Measurements from ENCODE around the gene XPNPEP1. TPM values are rescaled to one million over a fixed set of nuclear protein-coding genes. Genes with fewer than 3 reads are reported as not detected.
A peak's percentile ranks its signal among the peaks of the same experiment; 100 is the strongest.
"Not testable (repeated sequence)": the region's sequence is repeated elsewhere in the genome, so short reads cannot be mapped to it uniquely, and the experiment has no call there.

The XPNPEP1 gene
- polyA plus RNA-seq, 6 donors from 2014 or later: 16.0 to 27.1 (median 19.5) TPM

DNA sequence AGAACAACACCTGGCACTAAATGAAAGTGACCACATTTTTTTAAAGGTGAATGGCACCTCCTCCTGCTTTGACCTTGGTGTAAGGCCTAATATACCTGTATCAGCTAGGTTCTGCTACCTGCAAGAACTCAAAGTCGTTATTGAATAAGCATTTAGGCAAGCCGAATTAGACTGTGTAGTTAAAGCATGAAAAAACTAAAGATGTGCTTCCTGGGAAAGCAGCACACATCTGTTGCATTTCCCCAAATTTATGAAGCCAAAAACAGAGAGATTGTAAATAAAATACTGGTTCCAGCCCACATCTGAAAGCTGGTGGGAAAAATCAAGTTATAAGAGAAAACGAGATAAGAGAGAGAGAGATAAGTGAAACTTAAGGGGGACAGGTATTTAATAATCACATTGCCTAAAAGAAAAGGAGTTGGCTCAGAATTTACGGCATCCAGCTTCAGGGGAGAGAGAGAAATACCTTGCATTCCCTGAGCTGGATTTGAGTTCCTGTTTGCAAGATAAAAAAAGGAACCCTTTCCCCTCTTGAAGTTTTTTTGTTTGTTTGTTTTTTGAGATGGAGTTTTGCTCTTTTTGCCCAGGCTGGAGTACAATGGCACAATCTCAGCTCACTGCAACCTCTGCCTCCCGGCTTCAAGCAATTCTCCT, 1.8 kb upstream of the XPNPEP1 start:
- Mint-ChIP-seq H3K36me3 (no peaks in the 10 kb centered on the region), H3K9me3 (no peaks in the 10 kb centered on the region), H3K27ac (peak overlapping the region in 1 of 6 donors; percentile 76), H3K27me3 (no peaks in the 10 kb centered on the region), H3K4me3 (peak overlapping the region in 4 of 8 donors; percentile 65 to 88 (median 77)), H3K4me1 (peaks cover 25 to 39% (median 37%) of the 10 kb centered on the region in 3 donors)
- DNase-seq (no peak), ATAC-seq (ENCODE audit: low read depth in 2 of 2) (no peak)

DNA sequence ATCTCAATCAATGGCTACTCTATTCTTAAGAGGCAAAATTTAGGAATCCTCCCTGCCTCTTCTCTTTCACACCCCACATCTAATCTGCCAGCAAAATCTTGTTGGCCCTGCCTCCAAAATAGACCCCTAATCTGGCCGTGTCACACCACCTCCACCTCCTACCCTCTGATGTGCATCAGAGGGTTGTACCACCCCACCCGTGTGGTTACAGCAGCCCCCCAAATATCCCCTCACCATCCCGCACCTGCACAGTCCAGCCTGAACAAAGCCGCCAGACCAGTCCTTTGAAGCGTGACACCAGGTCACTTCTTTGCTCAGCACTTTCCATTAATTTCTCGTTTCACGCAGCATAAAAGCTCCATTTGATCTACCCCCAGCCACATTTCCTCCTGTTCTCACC, 776 bp upstream of the XPNPEP1 start:
- peak overlapping the region; percentile 65 to 88 (median 85) for H3K4me3 Mint-ChIP-seq
- no peaks in the 10 kb centered on the region for H3K27me3 Mint-ChIP-seq
- H3K4me1 Mint-ChIP-seq: peaks cover 28 to 42% (median 41%) of the 10 kb centered on the region in 3 donors
- no peak for ATAC-seq (ENCODE audit: low read depth in 2 of 2)
- H3K27ac Mint-ChIP-seq: peak overlapping the region; percentile 59 to 91 (median 80)
- no peaks in the 10 kb centered on the region for H3K36me3 Mint-ChIP-seq
- no peak for DNase-seq
- H3K9me3 Mint-ChIP-seq: no peaks in the 10 kb centered on the region

DNA sequence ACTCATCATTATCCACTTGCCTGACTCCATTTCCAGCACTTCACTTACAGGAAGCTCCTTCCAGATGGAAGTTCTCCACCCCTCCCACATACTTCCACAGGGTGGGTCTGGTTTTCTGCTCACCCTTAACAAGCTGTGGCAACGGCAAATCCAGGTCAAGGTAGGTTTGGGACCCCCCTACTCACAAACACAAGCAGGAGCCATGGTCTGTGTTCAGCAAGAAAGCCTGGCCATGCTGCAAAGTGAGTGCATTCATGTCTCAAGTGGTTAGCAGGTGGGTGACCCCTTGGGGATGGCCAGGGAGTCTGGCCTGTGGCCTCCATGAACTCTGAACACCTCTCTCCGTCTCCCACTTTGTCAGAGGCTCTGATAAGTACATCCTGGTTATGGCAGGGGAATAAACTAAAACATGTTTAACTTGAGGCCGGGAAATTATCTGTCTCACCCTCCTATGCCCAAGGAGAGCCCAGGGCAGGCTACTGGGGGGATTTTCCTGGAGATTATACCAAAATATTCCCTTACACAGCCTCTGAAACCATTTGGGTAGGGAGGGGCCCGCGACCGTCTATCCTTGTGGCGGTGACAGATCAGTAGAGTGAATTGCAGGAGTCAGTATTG, 844 bp downstream of the XPNPEP1 start:
- ATAC-seq (ENCODE audit: low read depth in 2 of 2): no peak
- no peaks in the 10 kb centered on the region for H3K27me3 Mint-ChIP-seq
- H3K27ac Mint-ChIP-seq: peak overlapping the region; percentile 76 to 95 (median 94)
- H3K9me3 Mint-ChIP-seq: peaks cover 0 to 4% (median 0%) of the 10 kb centered on the region in 7 donors
- H3K4me3 Mint-ChIP-seq: peak overlapping the region; percentile 65 to 94 (median 92)
- no peak for DNase-seq
- no peaks in the 10 kb centered on the region for H3K36me3 Mint-ChIP-seq
- peaks cover 36 to 55% (median 52%) of the 10 kb centered on the region in 3 donors for H3K4me1 Mint-ChIP-seq

DNA sequence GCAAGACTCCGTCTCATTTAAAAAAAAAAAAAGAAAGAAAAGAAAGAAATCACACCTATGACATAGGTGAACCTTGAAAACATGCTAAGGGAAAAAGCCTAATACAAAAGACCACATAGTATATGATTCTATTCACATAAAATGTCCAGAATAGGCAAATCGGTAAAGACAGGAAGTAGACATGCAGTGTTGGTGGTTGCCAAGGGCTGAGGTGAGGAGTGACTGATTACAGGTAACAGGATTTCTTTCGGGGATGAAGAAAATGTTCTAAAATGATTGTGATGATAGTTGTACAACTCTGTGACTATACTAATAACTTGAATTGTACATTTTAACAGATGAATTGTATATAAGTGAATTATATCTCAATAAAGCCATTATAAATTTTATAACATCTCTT, 3.3 kb downstream of the XPNPEP1 start:
- Mint-ChIP-seq H3K4me1 (peaks cover 56 to 80% (median 70%) of the 10 kb centered on the region in 3 donors), H3K4me3 (peak overlapping the region in 1 of 8 donors; percentile 55), H3K27me3 (no peaks in the 10 kb centered on the region), H3K27ac (peak overlapping the region in 3 of 6 donors; percentile 51 to 90 (median 76)), H3K36me3 (peaks cover 0 to 1% of the 10 kb centered on the region in 2 donors), H3K9me3 (peaks cover 0 to 4% (median 0%) of the 10 kb centered on the region in 7 donors)
- DNase-seq (no peak), ATAC-seq (ENCODE audit: low read depth in 2 of 2) (no peak)

DNA sequence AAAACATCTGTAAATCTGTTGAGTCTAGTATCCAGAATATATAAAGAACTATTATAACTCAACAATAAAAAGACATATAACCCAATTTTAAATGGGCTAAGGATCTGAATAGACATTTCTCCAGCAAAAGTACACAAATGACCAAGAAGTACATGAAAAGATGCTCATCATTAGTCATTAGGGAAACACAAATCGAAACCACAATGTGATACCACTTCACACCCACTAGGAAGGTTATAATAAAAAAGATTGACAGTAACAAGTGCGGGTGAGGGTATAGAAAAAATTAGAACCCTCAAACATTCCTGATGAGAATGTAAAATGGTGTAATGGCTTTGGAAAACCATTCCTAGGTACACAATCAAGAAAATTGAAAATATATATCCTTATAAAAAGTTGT, 4.1 kb downstream of the XPNPEP1 start:
- ATAC-seq (ENCODE audit: low read depth in 2 of 2) (no peak), DNase-seq (no peak)
- peaks cover 0 to 4% (median 0%) of the 10 kb centered on the region in 7 donors for H3K9me3 Mint-ChIP-seq
- H3K4me3 Mint-ChIP-seq: no peak overlapping the region
- peak overlapping the region in 1 of 6 donors; percentile 76 for H3K27ac Mint-ChIP-seq
- no peaks in the 10 kb centered on the region for H3K27me3 Mint-ChIP-seq
- H3K36me3 Mint-ChIP-seq: peaks cover 0 to 6% of the 10 kb centered on the region in 2 donors
- H3K4me1 Mint-ChIP-seq: peaks cover 54 to 79% (median 70%) of the 10 kb centered on the region in 3 donors

DNA sequence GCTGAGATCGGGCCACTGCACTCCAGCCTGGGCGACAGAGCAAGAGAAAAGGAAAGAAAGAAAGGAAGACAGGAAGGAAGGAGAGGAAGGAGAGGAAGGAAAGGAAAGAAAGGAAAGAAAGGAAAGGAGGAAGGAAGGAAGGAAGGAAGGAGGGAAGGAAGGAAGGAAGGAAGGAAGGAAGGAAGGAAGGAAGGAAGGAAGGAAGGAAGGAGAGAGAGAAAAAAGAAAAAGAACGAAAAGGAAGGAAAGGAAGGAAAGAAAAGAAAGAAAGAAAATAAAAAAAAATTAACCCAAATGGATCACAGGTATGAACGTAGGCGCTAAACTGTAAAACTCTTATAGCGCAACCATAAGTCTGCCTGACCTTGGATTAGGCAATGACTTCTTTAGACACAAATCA, 4.6 kb downstream of the XPNPEP1 start:
- not testable (repeated sequence) for H3K9me3 Mint-ChIP-seq; DNase-seq; H3K4me3 Mint-ChIP-seq; H3K36me3 Mint-ChIP-seq; H3K27me3 Mint-ChIP-seq; ATAC-seq (ENCODE audit: low read depth in 2 of 2)
- H3K4me1 Mint-ChIP-seq: peaks cover 54 to 74% (median 70%) of the 10 kb centered on the region in 3 donors
- peak overlapping the region in 4 of 6 donors; percentile 36 to 91 (median 69) for H3K27ac Mint-ChIP-seq

DNA sequence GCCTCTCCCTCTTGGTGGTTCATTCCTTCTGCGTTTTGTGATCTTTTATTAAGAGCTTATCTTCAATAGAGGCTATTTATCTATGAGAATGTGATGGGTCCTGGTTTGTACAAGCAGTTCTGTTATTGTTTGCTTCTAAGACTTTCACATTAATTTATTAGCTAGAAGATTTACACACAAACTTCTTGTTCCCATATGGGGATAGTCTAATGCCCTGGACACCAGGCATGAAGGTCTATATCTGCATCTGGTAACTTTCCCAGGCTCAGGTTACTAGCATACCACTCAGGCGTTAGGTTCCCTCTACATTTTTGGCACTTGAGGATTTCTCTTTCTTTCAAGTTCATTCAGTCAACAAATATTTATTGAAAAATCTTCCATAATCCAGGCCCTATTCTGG, 7.7 kb downstream of the XPNPEP1 start:
- Mint-ChIP-seq H3K4me3 (peak overlapping the region in 2 of 8 donors; percentile 3 to 4), H3K4me1 (peaks cover 67 to 76% (median 74%) of the 10 kb centered on the region in 3 donors), H3K9me3 (peaks cover 0 to 9% (median 0%) of the 10 kb centered on the region in 7 donors), H3K27ac (peak overlapping the region in 2 of 6 donors; percentile 29 to 84), H3K36me3 (peaks cover 0 to 14% of the 10 kb centered on the region in 2 donors), H3K27me3 (no peaks in the 10 kb centered on the region)
- DNase-seq (no peak), ATAC-seq (ENCODE audit: low read depth in 2 of 2) (no peak)

DNA sequence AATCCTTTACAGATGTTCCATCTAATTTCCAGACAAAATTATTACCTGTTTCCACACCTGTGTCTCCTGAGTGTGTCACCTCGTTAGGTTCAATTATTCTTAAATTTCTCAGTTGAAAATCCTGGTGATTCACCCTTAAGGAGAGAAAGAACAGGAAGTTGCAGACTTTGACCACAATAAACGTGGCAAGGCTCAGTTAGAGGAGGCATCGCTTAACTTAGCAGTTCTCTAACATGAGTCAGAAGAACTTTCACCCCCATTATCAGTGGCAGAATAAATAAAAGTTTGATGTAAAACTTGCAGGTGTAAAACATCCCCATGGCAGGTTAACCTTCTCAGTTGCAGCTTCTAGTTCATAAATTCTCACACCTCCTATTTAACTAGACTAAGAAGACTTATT, 8.3 kb downstream of the XPNPEP1 start:
- peaks cover 65 to 76% (median 76%) of the 10 kb centered on the region in 3 donors for H3K4me1 Mint-ChIP-seq
- peak overlapping the region in 2 of 6 donors; percentile 29 to 30 for H3K27ac Mint-ChIP-seq
- DNase-seq (no peak), ATAC-seq (ENCODE audit: low read depth in 2 of 2) (no peak)
- H3K4me3 Mint-ChIP-seq: peak overlapping the region in 1 of 8 donors; percentile 3
- no peaks in the 10 kb centered on the region for H3K27me3 Mint-ChIP-seq
- peaks cover 0 to 9% (median 0%) of the 10 kb centered on the region in 7 donors for H3K9me3 Mint-ChIP-seq
- H3K36me3 Mint-ChIP-seq: peaks cover 0 to 14% of the 10 kb centered on the region in 2 donors

DNA sequence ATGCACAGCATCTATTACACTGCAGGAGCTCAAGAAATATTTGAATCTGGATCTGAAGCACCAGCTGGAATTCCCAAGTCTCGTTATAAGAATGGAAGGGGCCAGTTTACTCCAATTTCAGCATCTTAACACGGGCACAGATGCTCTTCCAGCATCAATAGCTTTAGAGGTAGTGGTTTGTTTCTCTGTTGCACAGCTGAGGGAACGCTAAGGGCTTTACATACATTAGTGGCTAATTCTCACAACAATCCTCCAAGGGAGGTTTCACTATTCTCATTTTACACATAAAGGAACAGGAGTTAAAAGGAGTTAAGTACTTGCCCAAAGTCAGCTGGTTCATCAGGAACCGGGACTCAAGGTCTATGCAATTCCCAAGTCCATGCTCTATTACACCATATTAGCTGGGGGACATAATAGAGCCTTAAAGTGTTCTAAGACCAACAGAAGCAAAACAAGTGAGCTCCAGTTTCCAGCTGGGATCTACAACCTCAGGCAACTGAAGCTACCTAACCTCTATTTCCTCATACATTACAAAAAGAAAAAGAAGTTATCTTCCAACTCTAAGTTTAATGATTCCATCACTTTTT, 9.9 kb downstream of the XPNPEP1 start:
- Mint-ChIP-seq H3K27ac (peak overlapping the region in 2 of 6 donors; percentile 76), H3K9me3 (peaks cover 0 to 5% (median 0%) of the 10 kb centered on the region in 7 donors), H3K27me3 (no peaks in the 10 kb centered on the region), H3K4me3 (no peak overlapping the region), H3K36me3 (peaks cover 0 to 14% of the 10 kb centered on the region in 2 donors), H3K4me1 (peaks cover 62 to 73% (median 71%) of the 10 kb centered on the region in 3 donors)
- DNase-seq (no peak), ATAC-seq (ENCODE audit: low read depth in 2 of 2) (no peak)

DNA sequence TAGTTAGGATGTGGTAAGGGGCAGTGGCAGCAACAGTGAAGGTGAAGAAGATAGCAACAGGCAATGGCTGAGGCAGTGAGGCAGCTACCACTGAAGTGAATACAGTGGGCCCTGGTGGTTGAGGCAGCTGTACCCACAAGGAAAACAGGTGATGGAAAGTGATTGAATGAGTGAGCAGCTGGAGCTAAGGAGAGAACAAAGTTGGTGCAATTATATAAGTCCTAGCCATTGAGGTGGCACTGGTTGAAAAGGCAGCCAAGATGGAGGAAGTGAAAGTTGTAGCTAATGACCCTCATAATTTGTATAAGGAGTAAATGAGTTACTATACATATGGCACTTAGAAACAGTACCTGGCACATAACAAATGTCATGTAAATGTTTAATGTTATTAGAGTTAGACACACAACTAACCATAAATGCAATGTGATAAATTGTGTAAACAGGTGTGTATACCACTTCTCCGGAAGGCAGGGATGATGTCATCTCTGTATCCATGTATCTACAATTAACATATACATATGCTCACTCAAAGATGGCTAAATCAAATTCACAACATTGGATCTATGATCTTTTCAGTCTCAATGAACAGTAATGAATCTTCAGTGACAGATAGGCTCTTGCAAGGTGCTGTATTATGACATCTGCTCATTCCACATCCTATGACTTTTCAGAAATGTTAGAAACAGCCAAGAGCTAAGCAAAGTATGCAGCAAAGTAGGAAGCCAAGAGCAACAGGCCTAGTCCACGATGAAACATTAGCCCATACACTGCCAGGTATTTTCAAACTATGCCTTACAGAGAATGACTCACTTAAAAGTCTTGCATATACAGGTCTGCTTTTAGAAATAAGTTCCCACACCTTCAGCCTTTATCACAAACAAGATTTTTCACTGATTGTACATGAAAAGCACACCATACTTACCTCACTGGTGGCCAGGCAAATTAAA, 10.7 kb downstream of the XPNPEP1 start:
- H3K4me3 Mint-ChIP-seq: peak overlapping the region in 7 of 8 donors; percentile 4 to 59 (median 24)
- peaks cover 0 to 5% (median 0%) of the 10 kb centered on the region in 7 donors for H3K9me3 Mint-ChIP-seq
- peak overlapping the region; percentile 22 to 86 (median 76) for H3K27ac Mint-ChIP-seq
- no peaks in the 10 kb centered on the region for H3K27me3 Mint-ChIP-seq
- DNase-seq (peak; percentile 45), ATAC-seq (ENCODE audit: low read depth in 2 of 2) (peak; percentile 85 to 86)
- H3K36me3 Mint-ChIP-seq: peaks cover 0 to 14% of the 10 kb centered on the region in 2 donors
- H3K4me1 Mint-ChIP-seq: peaks cover 61 to 67% (median 65%) of the 10 kb centered on the region in 3 donors

DNA sequence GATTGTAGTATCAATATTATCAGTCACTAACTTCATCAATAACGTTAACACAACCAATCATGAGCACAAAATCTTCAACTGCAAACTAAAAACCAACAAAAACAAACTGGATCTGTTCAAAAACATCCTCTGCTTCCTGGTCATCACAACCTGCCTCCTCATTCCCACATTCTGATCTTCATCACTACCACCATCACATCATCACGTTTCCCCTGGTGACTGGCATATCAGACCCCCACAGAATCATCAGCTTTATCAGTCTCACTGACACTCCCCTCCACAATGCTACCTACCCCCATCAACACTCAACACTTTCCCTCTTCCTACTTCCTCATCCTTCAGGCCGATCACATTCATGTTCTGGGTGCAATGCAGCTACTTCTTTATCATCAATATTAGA, 11.4 kb downstream of the XPNPEP1 start:
- H3K27ac Mint-ChIP-seq: peak overlapping the region; percentile 17 to 76 (median 46)
- peaks cover 0 to 5% (median 0%) of the 10 kb centered on the region in 7 donors for H3K9me3 Mint-ChIP-seq
- peak overlapping the region in 5 of 8 donors; percentile 4 to 59 (median 34) for H3K4me3 Mint-ChIP-seq

DNA sequence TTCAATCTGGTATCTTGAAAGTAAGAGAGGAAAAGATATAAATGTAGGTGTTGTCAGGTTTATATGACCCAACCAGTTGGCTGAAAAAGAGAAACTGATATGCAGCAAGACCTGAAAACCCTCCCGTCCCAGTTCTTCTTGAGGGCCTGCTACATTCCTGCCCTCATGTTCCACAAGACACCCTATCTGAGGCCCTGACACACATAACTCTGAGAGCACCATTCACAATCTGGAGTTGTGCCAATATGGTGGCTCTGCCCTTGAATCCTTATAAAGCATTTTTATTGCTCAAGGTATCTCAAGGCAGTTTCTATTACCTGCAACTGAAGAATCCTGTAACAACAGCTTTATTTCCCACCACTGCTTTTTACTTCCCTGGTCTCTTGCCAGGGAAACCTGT, 17.0 kb downstream of the XPNPEP1 start:
- Mint-ChIP-seq H3K4me3 (no peak overlapping the region), H3K4me1 (peaks cover 31 to 43% (median 36%) of the 10 kb centered on the region in 3 donors), H3K27ac (peak overlapping the region in 1 of 6 donors; percentile 24), H3K27me3 (no peaks in the 10 kb centered on the region), H3K9me3 (no peaks in the 10 kb centered on the region), H3K36me3 (peaks cover 22 to 42% of the 10 kb centered on the region in 2 donors)
- ATAC-seq (ENCODE audit: low read depth in 2 of 2) (no peak), DNase-seq (no peak)

More for the DNA sequence above, 11.4 kb downstream of the XPNPEP1 start:
- DNase-seq (no peak), ATAC-seq (ENCODE audit: low read depth in 2 of 2) (peak in 1 of 2 donors; percentile 5)
- Mint-ChIP-seq H3K27me3 (no peaks in the 10 kb centered on the region), H3K36me3 (peaks cover under 1 to 16% of the 10 kb centered on the region in 2 donors), H3K4me1 (peaks cover 54 to 66% (median 58%) of the 10 kb centered on the region in 3 donors)

Data from naive B cell (primary cell).